Neuronal stem cell (in vitro differentiated cells): ENCODE results near the gene ANKS1B.

Experiments
- DNase-seq: peaks from one replicate; pipeline ENCODE4 v3.0.0-alpha.2; 2013; ENCODE audit warnings: low spot score
- H2AFZ ChIP-seq: one replicate; pipeline ENCODE4 v1.6.1; 2013; ENCODE audit warnings: mild to moderate bottlenecking, low read length, inconsistent platforms
- H2AK5ac ChIP-seq: 2 replicates; pipeline ENCODE4 v1.6.1; 2013; ENCODE audit warnings: low read depth, mild to moderate bottlenecking, inconsistent platforms, low read length, moderate library complexity, mixed read lengths
- H2BK120ac ChIP-seq: 2 replicates; pipeline ENCODE4 v1.6.1; 2013; ENCODE audit warnings: low read depth, mild to moderate bottlenecking, inconsistent platforms, low read length, moderate library complexity, mixed read lengths
- H2BK12ac ChIP-seq: one replicate; pipeline ENCODE4 v1.6.1; 2013; ENCODE audit warnings: low read length, inconsistent platforms
- H2BK15ac ChIP-seq: 2 replicates; pipeline ENCODE4 v1.6.1; 2013; ENCODE audit warnings: mild to moderate bottlenecking, low read length, inconsistent platforms, mixed read lengths
- H2BK5ac ChIP-seq: one replicate; pipeline ENCODE4 v1.6.1; 2013; ENCODE audit warnings: inconsistent platforms, mild to moderate bottlenecking, low read length, moderate library complexity
- H3K14ac ChIP-seq: one replicate; pipeline ENCODE4 v1.6.1; 2013; ENCODE audit warnings: low read length, inconsistent platforms
- H3K18ac ChIP-seq: 2 replicates; pipeline ENCODE4 v1.6.1; 2013; ENCODE audit warnings: low read length, inconsistent platforms
- H3K23ac ChIP-seq: 2 replicates; pipeline ENCODE4 v1.6.1; 2013; ENCODE audit warnings: low read depth, mild to moderate bottlenecking, mixed read lengths, low read length, inconsistent platforms; ENCODE audit not compliant: poor library complexity
- H3K27ac ChIP-seq: replicated peaks from 3 replicates; pipeline ENCODE4 v1.5.1; 2013; ENCODE audit warnings: low read length, inconsistent platforms
- H3K27me3 ChIP-seq, 3 experiments: 2 replicates each; pipeline ENCODE4 v1.6.1; 2013; ENCODE audit warnings: low read length in 3 of 3, mild to moderate bottlenecking in 2 of 3, inconsistent platforms in 1 of 3, low read depth in 1 of 3, mixed read lengths in 1 of 3, moderate library complexity in 1 of 3; ENCODE audit not compliant: control insufficient read depth in 3 of 3, insufficient read depth in 3 of 3
- H3K36me3 ChIP-seq, 2 donors: replicated peaks in 1 of 2; 2 replicates each; pipeline ENCODE4 v1.6.1; 2013; ENCODE audit warnings: low read length in 2 of 2; ENCODE audit not compliant: control insufficient read depth in 2 of 2, insufficient read depth in 2 of 2
- H3K4ac ChIP-seq: 2 replicates; pipeline ENCODE4 v1.6.1; 2013; ENCODE audit warnings: inconsistent platforms, mild to moderate bottlenecking, low read length, moderate library complexity
- H3K4me1 ChIP-seq, 2 donors: 1 replicate in 1 of 2; 2 replicates in 1 of 2; pipeline ENCODE4 v1.6.1; 2013; ENCODE audit warnings: low read length in 2 of 2, low read depth in 1 of 2; ENCODE audit not compliant: control insufficient read depth in 2 of 2, insufficient read depth in 1 of 2
- H3K4me2 ChIP-seq: one replicate; pipeline ENCODE4 v1.6.1; 2013; ENCODE audit warnings: mild to moderate bottlenecking, low read length, inconsistent platforms; ENCODE audit not compliant: insufficient read depth, poor library complexity, severe bottlenecking
- H3K4me3 ChIP-seq, 2 donors: 2 replicates each; pipeline ENCODE4 v1.5.1; 2013; ENCODE audit warnings: low read length in 2 of 2, mild to moderate bottlenecking in 2 of 2, inconsistent platforms in 1 of 2, moderate library complexity in 1 of 2
- H3K79me1 ChIP-seq: one replicate; pipeline ENCODE4 v1.6.1; 2013; ENCODE audit warnings: low read depth, mild to moderate bottlenecking, inconsistent platforms, low read length, moderate library complexity
- H3K9ac ChIP-seq: one replicate; pipeline ENCODE4 v1.6.1; 2013; ENCODE audit warnings: mild to moderate bottlenecking, low read depth, low read length, inconsistent platforms; ENCODE audit not compliant: poor library complexity
- H3K9me3 ChIP-seq, 2 donors: replicated peaks in 1 of 2; 2 replicates each; pipeline versions ENCODE3 to v1.6.1; 2013; ENCODE audit warnings: low read length in 2 of 2, mild to moderate bottlenecking in 2 of 2, inconsistent platforms in 1 of 2, low read depth in 1 of 2, mixed read lengths in 1 of 2, moderate library complexity in 1 of 2; ENCODE audit not compliant: control insufficient read depth in 2 of 2, insufficient read depth in 1 of 2
- H4K8ac ChIP-seq: one replicate; pipeline ENCODE4 v1.6.1; 2013; ENCODE audit warnings: low read depth, mild to moderate bottlenecking, inconsistent platforms, low read length, moderate library complexity
- H4K91ac ChIP-seq: one replicate; pipeline ENCODE4 v1.6.1; 2013; ENCODE audit warnings: low read length, low read depth, mild to moderate bottlenecking, inconsistent platforms; ENCODE audit not compliant: poor library complexity
- WGBS, 2 donors: extraction: QIAGEN DNeasy Blood & Tissue Kit; methylation state at CpG; one replicate each; pipeline ENCODE4 v1.1.7; 2013; ENCODE audit warnings: missing lambda C conversion rate in 2 of 2, mixed read lengths in 1 of 2; ENCODE audit not compliant: insufficient read length in 2 of 2, insufficient replicate concordance in 1 of 2; ENCODE audit errors: extremely low coverage in 2 of 2; 5-methylcytosine and 5-hydroxymethylcytosine counted together

The ANKS1B gene

GRCh38 chr12:99205111-99205510 is 779.6 kb downstream of the ANKS1B start:
- no peak overlapping the region for H3K4me3 ChIP-seq
- H2BK5ac ChIP-seq = no peak overlapping the region
- peaks cover 2 to 3% of the 10 kb centered on the region in 2 donors for H3K4me1 ChIP-seq
- H3K4ac ChIP-seq = no peak overlapping the region
- H3K4me2 ChIP-seq = no peak overlapping the region
- H3K18ac ChIP-seq = no peak overlapping the region
- H2AFZ ChIP-seq = no peak overlapping the region
- no peak overlapping the region for H4K91ac ChIP-seq
- H2AK5ac ChIP-seq = no peak overlapping the region
- no peaks in the 10 kb centered on the region for H3K36me3 ChIP-seq
- no peak overlapping the region for H2BK120ac ChIP-seq
- H3K27me3 ChIP-seq = no peaks in the 10 kb centered on the region
- no peak overlapping the region for H2BK15ac ChIP-seq
- H4K8ac ChIP-seq = no peak overlapping the region
- H3K79me1 ChIP-seq = no peaks in the 10 kb centered on the region
- H3K14ac ChIP-seq = no peak overlapping the region
- WGBS, 2 donors = no CpG with 5 or more reads among the region's 1 CpG
- H2BK12ac ChIP-seq = no peak overlapping the region
- no peak overlapping the region for H3K23ac ChIP-seq
- H3K9ac ChIP-seq = no peak overlapping the region
- H3K9me3 ChIP-seq = peaks cover 0 to 13% of the 10 kb centered on the region in 2 donors
- no peak for DNase-seq
- H3K27ac ChIP-seq = no peak overlapping the region

- Histone ChIP-seq H2AFZ (no peak overlapping the region), H3K23ac (no peak overlapping the region), H2BK120ac (no peak overlapping the region), H4K8ac (no peak overlapping the region), H3K4me3 (no peak overlapping the region), H3K4ac (no peak overlapping the region), H3K27ac (no peak overlapping the region), H2BK5ac (no peak overlapping the region), H4K91ac (no peak overlapping the region), H2BK15ac (no peak overlapping the region), H3K4me2 (no peak overlapping the region), H2BK12ac (no peak overlapping the region), H3K27me3 (no peaks in the 10 kb centered on the region), H3K18ac (no peak overlapping the region), H3K4me1 (peaks cover 2 to 3% of the 10 kb centered on the region in 2 donors), H3K9ac (no peak overlapping the region), H2AK5ac (no peak overlapping the region), H3K14ac (no peak overlapping the region), H3K79me1 (no peaks in the 10 kb centered on the region), H3K9me3 (peaks cover 2 to 8% of the 10 kb centered on the region in 2 donors), H3K36me3 (no peaks in the 10 kb centered on the region)
- WGBS, 2 donors = no CpG with 5 or more reads among the region's 3 CpGs
- no peak for DNase-seq
Measured at GRCh38 chr12:99201906-99202645, 782.7 kb downstream of the ANKS1B start.

GRCh38 chr12:99200711-99201384 is 783.9 kb downstream of the ANKS1B start:
- Histone ChIP-seq H3K9me3 (peaks cover 2 to 12% of the 10 kb centered on the region in 2 donors), H4K8ac (no peak overlapping the region), H3K27ac (no peak overlapping the region), H3K18ac (no peak overlapping the region), H3K27me3 (no peaks in the 10 kb centered on the region), H2BK12ac (no peak overlapping the region), H2BK120ac (no peak overlapping the region), H2AFZ (no peak overlapping the region), H3K9ac (no peak overlapping the region), H3K4me1 (peaks cover 2 to 5% of the 10 kb centered on the region in 2 donors), H3K4ac (no peak overlapping the region), H2BK15ac (no peak overlapping the region), H4K91ac (no peak overlapping the region), H3K14ac (no peak overlapping the region), H3K4me2 (no peak overlapping the region), H3K79me1 (no peaks in the 10 kb centered on the region), H3K4me3 (no peak overlapping the region), H2AK5ac (no peak overlapping the region), H3K36me3 (no peaks in the 10 kb centered on the region), H3K23ac (no peak overlapping the region), H2BK5ac (no peak overlapping the region)
- no peak for DNase-seq
- WGBS, 2 donors = no CpG with 5 or more reads among the region's 1 CpG

- H3K4me2 ChIP-seq = no peak overlapping the region
- H3K27ac ChIP-seq = peak overlapping the region; percentile 53
- peaks cover 2 to 12% of the 10 kb centered on the region in 2 donors for H3K9me3 ChIP-seq
- H4K8ac ChIP-seq = no peak overlapping the region
- H3K14ac ChIP-seq = no peak overlapping the region
- H3K4ac ChIP-seq = no peak overlapping the region
- H3K4me3 ChIP-seq = no peak overlapping the region
- no peak overlapping the region for H2AFZ ChIP-seq
- H3K9ac ChIP-seq = no peak overlapping the region
- no peak overlapping the region for H2BK120ac ChIP-seq
- no peak overlapping the region for H4K91ac ChIP-seq
- no CpG with 5 or more reads among the region's 1 CpG for WGBS, 2 donors
- no peak overlapping the region for H3K18ac ChIP-seq
- no peaks in the 10 kb centered on the region for H3K79me1 ChIP-seq
- no peak overlapping the region for H2BK5ac ChIP-seq
- H2BK15ac ChIP-seq = no peak overlapping the region
- peaks cover 0 to 8% of the 10 kb centered on the region in 2 donors for H3K4me1 ChIP-seq
- no peaks in the 10 kb centered on the region for H3K27me3 ChIP-seq
- no peak overlapping the region for H2AK5ac ChIP-seq
- no peak overlapping the region for H3K23ac ChIP-seq
- peak; percentile 8 for DNase-seq
- H2BK12ac ChIP-seq = no peak overlapping the region
- H3K36me3 ChIP-seq = no peaks in the 10 kb centered on the region
Measured at GRCh38 chr12:99195474-99195873, 789.3 kb downstream of the ANKS1B start.
